HG03103 (cell line): ENCODE measurements around the gene MAPKAPK5.
"Not testable (repeated sequence)": the region's sequence is repeated elsewhere in the genome, so short reads cannot be mapped to it uniquely, and the experiment has no call there.

Source experiments
- ATAC-seq: cut with Tn5 transposase; IDR thresholded peaks from one replicate; pipeline ENCODE4 v1.9.1; 2021; ENCODE audit warnings: low read depth; ENCODE audit not compliant: unreplicated experiment

MAPKAPK5 gene

DNA sequence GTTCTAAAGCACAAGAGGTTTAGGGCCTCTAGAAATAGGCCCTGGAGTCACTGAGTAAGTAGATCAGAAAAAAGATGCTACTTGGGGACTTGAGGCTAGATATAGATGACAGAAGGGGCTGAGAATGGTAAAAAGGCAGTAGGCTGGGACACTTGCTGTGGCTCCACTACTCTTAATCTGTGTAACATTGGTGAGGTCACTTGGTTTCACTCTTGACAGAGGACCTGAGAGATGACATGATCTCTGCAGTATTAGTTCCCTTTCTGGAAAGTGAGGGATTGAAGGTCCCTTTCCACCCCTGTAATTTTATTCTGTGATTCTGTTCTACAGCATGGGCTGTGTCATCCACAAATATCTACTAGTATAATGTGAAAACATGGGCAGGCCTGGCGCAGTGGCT lies 39.7 kb downstream of the MAPKAPK5 start:
- no peak for ATAC-seq

DNA sequence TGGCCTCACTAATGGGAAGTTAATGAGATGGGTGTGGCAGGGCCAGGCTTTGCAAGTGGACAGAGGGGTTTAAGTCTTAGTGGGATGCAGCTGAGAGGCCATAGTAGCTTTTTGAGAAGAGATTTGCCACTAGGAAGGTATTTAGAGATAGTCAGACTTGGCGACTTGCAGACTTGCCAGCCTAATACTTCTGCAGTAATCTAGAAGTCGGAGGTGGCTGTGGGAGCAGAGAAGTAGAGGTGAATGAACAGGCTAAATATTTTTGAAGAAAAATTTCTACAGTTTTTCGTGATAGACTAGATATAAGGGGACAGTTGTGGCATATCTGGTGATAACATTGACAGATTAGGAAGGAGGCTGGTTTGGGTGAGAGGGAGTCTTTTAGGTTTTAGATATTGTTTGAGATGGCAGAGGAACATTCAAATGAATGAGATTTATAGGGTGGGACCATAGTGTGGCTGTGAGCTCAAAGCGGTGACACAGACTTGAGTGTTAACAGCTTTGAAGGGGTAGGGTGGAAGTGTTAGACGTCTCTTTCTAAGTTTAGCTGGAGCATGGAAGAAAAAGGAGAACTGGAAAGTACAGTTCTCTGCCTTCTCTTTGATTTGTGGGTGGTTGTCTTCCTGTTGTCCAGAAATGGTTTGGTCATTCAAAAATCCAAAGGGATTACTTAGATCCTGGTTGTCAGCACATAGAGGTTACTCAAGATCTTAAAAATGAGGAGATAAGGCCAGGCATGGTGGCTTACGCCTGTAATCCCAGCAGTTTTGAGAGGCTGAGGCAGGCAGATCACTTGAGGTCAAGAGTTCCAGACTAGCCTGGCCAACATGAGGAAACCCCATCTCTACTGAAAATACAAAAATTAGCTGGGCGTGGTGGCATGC lies 44.9 kb downstream of the MAPKAPK5 start:
- ATAC-seq, result no peak

DNA sequence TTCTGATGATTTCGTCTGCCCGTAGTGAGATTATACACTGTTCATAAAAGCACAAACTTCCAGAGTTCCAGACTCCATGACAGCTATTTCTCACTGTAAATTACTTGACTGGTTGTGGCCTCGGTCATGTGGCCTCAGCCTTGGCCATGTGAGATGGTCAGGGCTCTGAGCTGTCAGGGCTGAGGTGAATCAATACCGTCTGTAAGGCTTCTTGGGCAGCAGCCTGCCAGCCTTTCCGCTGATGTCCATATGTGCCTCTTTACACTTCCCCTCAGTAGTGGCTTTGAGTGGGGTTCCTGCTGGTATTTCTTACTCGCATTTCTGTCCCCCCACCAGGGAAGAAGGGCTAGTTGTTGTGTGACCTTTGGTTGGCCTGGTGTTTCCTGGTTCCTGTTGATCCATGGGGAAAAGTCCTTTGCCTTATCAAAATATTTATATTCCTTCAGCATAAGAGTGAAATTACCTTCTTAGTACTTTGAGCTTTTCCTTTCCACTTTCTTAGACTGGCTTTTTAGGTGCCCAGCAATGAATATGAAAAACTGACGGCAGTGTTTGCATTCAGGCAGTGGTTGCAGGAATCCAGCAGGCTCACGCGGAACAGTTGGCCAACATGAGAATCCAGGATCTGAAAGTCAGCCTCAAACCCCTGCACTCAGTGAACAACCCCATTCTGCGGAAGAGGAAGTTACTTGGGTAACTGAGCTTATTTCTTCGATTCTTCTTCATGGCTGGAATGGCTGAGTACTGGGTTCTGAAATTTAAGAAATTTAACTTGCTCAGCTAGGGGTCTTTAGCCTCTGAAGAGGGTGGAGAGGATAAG lies 46.1 kb downstream of the MAPKAPK5 start:
- no peak for ATAC-seq

DNA sequence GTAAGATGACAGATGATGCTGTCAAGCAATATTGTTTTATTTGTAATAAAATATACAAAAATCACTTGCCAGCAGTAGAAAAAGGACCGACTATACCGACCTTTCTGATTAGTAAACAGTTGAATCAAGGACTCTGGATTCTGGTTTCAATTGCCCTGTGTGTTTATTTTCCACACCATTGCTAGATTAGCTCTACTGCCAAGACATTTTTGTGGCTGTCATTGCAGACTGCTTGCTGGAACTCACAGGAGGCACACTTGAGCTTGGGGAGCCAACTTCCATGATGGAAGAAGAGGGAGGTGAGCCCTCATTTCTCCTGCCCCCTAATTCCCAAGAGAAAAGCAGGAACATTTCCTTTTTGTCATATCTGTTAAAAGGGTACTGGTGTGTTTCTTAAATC lies 51.3 kb downstream of the MAPKAPK5 start:
- no peak for ATAC-seq

DNA sequence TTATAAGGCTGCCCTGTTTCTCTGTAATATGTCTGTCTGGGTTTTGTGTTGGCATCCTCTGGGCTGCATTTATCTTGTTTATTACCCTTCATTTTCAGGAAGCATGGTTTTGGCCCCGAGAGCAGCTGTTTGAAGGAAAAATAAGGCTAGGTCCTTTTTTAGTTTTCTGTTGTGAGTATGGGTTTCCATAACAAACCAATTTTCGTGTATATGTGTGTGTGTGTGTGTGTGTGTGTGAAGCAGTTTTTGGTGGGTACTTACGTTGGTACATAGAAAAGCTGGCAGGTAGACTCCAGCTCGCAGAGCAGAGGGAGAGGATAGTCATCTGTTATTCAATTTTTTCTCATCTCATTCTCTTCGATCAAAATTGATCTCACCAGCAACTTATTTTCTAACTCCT lies 52.5 kb downstream of the MAPKAPK5 start:
- no peak for ATAC-seq

DNA sequence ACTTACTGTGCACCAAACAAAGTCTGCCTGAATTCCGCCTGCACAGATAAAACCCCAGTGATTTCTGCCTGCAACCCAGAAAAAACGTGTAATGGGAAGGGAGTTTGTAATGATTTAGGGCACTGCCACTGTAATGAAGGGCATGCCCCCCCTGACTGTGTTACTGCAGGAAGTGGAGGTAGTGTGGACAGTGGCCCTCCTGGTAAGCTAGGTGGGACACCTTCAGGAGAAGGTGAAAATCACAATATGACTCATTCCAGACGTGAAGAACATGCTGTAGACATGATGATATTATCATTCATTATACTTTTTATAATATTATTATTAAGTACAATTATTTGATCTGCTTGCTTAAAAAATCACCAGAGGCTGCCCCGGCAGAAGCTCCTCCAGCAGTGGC lies 59.2 kb downstream of the MAPKAPK5 start:
- ATAC-seq, result no peak

DNA sequence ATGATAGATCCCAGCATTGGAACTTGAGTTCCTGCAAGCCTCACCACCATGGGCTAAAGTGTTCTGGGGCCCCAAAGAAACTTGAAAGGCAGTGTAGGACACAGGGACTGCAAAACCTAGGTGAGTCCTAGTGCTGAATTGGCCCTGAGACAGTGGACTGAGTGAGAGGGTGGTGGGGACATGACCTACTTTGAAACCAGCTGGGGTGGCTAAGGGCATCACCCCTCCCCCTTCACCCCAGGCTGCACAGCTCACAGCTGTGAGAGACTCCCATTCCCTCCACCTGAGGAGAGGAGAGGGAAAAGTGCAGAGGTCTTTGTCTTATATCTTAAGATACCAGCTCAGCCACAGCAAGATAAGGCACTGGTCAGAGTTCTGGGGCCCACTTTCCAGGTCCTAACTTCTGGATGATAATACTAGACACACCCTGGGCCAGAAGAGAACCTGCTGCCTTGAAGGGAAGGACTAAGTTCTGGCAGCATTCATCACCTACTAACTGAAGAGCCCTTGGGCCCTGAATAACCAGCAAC lies 62.5 kb downstream of the MAPKAPK5 start:
- ATAC-seq, result no peak

DNA sequence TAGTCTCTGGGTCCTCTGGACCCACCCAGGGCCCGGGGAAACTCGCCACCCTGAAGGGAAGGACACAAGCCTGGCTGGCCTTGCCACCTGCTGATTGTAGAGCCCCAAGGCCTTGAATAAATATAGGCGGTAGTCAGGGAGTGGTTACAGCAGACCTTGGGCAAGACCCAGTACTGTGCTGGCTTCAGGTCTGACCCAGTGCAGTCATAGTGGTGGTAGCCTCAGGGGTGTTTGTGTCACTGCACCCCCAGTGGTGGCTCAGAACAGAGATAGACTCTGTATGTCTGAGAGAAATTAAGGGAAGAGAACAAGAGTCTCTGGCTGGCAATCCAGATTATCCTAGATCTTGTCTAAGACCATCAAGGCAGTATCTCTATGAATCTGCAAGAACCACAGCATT lies 63.5 kb downstream of the MAPKAPK5 start:
- ATAC-seq, result no peak

DNA sequence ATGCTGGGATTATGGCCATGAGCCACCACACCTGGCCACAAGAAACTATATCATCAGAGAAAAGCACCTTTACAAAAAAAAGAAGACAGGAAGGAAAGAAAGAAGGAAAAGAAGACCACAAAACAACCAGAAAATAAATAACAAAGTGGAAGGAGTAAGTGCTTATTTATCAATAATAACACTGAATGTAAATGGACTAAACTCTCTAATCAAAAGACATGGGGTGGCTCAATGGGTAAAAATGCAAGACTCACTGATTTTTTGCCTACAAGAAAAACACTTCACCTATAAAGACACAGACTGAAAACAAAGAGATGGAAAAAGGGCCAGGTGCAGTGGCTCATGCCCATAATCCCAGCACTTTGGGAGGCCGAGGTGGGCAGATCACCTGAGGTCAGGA lies 65.7 kb downstream of the MAPKAPK5 start:
- no peak for ATAC-seq

DNA sequence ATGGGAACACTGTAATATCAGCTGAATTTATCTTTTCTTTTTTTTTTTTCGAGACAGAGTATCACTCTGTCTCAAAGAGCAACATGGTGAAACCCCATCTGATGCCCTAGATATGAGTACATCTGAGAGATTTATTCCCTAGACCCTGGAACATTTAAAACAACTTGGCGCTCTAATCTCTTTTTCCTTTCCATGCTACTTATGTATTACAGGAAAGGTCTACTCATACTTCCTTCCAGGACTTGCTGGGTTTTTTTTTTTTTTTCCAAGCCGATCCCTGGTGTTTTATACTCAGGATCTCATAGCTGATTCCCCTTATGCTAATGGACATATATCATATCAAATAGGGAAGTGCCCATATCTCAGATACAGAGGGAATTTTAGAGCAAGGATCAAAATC lies 83.1 kb downstream of the MAPKAPK5 start:
- ATAC-seq, result no peak

DNA sequence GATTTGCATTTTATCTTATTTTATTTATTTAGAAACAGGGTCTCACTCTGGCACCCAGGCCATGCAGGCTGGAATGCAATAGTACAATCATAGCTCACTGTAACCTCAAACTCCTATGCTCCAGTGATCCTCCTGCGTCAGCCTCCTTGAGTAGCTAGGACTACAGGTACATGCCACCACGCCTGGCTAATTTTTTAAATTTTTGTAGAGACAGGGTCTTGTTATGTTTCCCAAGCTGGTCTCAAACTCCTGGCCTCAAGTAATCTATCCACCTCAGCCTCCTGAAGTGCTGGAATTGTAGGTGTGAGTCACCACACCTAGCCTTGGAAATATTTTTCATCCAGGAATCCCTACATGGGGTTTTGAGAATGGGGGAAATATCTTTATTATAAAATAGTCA lies 84.6 kb downstream of the MAPKAPK5 start:
- no peak for ATAC-seq

DNA sequence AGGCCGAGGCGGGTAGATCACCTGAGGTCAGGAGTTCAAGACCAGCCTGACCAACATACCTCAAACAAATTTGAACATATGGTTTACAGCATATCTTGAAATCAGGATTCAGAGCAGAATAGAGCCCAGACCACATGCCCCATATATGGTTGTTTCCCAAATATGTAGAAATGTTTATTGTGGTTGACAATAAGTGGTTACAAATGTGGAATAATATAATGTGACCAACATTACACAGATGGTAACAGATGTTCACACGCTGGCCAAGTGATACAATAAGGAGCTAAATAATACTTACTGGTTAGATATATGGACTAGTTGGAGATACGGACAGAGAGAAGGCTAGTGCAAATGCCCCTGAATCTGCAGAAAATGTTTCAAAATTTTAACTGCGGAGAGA lies 85.3 kb downstream of the MAPKAPK5 start:
- ATAC-seq, result no peak

DNA sequence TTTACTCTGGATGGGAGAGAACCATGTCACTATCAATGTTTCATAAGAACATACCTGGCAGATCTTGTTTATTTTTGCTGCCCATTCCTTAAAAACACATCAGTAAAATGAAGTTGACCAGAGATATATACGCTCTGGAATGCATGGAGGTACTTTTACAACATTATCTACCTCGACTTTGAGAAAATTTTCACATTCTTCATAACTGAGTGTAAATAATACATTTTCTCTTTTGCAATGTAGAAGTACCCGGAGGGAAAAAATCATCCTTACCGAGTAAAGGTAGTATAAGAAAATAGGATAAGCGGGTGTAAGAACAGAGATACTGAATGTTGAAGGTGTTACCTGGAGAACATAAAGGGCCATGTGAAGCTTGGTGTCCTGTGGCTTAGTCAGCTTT lies 90.2 kb downstream of the MAPKAPK5 start:
- no peak for ATAC-seq

DNA sequence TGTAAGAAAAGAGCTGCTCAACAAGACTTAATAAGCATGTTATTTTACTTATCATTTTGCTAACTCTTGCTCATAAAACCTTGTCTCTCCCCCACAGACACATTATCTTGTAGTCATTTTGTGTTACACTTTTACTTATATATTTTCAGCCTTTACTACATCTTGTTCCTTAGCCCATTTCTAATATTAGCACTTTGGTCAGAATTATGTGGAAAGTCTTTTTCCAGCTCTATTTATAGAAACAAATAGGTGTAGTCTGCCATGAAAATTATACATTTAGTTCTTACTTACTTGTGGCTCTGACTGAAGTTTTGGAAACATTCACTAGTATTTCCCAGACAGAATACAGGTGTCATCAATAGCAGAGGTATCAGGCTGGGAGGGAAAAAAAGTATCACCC lies 94.8 kb downstream of the MAPKAPK5 start:
- ATAC-seq, result no peak

DNA sequence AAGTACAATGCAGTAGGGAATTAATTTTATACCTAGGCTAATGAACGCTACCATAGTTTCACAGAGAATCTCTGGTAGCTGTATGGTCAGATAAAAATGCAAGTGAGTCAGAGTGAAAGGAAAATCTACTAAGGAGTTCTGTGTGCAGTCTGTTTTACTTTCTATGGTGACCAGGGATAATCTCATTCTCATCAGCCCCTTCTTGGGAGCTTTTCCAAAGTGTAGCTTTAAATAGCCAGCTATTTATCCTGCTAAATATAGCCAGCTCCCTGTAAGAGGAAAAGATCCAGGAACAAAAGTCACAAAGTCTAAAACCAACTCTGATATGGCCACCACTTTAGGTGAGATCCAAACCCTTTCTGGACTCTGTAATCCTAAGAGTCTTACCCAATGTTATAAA lies 95.4 kb downstream of the MAPKAPK5 start:
- no peak for ATAC-seq

DNA sequence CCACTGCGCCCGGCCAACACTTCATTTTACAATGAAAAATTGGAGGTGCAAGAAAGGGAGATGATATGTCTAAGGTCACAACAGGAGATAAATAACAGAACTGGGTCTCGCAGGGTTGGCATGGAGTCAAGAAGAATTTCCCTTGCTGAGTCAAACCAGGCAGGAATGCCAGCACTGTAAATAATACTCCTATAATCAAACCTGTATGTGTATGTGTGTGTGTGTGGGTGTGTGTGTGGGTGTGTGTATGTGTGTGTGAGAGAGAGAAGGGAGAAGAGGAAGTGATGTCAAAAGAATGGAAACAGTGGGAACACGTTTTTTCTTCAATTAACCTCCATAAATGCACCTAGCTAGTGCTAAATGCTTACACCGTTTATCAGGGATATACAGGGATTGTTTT lies 100.5 kb downstream of the MAPKAPK5 start:
- ATAC-seq, result no peak

DNA sequence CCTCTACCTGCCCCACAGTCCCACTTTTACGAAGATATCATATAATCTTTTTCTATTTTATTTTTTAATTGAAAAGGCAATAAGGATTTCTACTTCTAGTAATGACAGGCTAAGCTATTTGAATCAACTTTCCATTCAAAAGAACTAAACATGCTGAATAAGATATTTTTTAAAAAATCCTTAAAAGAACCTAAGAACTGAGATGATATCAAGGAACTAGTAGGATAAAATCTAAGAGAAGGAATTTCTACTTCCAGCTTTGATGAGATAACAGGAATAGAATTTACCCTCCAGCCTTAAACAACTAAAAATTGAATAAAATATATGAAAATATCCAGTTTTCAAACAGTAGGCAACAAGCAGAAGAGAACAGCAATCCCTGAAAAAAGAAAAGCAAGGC lies 101.9 kb downstream of the MAPKAPK5 start:
- no peak for ATAC-seq

DNA sequence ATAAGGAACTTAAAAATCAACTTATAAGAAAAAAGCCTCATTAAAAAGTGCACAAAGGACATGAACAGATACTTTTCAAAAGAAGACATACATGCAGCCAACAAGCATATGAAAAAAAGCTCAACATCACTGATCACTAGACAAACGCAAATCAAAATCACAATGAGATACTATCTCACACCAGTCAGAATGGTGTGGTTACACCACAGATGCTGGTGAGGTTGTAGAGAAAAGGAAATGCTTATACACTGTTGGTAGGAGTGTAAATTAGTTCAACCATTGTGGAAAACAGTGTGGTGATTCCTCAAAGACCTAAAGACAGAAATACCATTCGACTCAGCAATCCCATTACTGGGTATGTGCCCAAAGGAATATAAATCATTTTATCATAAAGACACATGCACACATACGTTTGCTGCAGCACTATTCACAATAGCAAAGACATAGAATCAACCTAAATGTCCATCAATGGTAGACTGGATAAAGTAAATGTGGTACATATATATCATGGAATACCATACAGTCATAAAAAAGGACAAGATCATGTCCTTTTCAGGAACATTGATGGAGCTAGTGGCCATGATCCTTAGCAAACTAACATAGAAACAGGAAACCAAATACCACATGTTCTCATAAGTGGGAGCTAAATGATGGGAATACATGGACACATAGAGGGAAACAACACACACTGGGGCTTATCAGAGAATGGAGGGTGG lies 109.1 kb downstream of the MAPKAPK5 start:
- ATAC-seq, result not testable (repeated sequence)
